Muscle of back (tissue), 13 donors: Measurements from ENCODE around the gene MAP3K10. TPM values are rescaled to one million over a fixed set of nuclear protein-coding genes. Genes with fewer than 3 reads are reported as not detected.
"Not testable (repeated sequence)": the region's sequence is repeated elsewhere in the genome, so short reads cannot be mapped to it uniquely, and the experiment has no call there.

ENCODE experiments used
- DNase-seq, 3 donors: peaks; one replicate each; pipeline versions ENCODE4 v3.0.0 to v3.0.0-alpha.2; 2013
- long read RNA-seq, 9 donors: transcript quantifications; one replicate each; lab custom pipeline, GENCODE V29; 2026
- polyA plus RNA-seq, 10 donors: library from polyadenylated mRNA; unstranded; fragments of 120-200 nt; gene quantifications; one replicate each; pipeline ENCODE4 v1.2.1, GENCODE V29; 2013; ENCODE audit not compliant: insufficient read length in 10 of 10

MAP3K10 gene
- 10 to 100 TPM in 3 of 10 donors, 1 to 10 TPM in 7; 6.0 to 12.5 (median 9.3) TPM for polyA plus RNA-seq
- long read RNA-seq, donor 1: 0 reads
- long read RNA-seq, donor 2, partial matches to known transcripts: 17 of 23 reads
- long read RNA-seq, donor 2, other reads (novel, unspliced or antisense): 6 of 23 reads
- long read RNA-seq, donor 3: 0 reads
- long read RNA-seq, donor 4, partial matches to known transcripts: 0 of 1 reads
- long read RNA-seq, donor 4, other reads (novel, unspliced or antisense): 0 of 1 reads
- long read RNA-seq, donor 5: 0 reads
- long read RNA-seq, donor 6: 0 reads
- long read RNA-seq, donor 7: 0 reads
- long read RNA-seq, donor 8: 0 reads
- long read RNA-seq, donor 9: 0 reads

DNA sequence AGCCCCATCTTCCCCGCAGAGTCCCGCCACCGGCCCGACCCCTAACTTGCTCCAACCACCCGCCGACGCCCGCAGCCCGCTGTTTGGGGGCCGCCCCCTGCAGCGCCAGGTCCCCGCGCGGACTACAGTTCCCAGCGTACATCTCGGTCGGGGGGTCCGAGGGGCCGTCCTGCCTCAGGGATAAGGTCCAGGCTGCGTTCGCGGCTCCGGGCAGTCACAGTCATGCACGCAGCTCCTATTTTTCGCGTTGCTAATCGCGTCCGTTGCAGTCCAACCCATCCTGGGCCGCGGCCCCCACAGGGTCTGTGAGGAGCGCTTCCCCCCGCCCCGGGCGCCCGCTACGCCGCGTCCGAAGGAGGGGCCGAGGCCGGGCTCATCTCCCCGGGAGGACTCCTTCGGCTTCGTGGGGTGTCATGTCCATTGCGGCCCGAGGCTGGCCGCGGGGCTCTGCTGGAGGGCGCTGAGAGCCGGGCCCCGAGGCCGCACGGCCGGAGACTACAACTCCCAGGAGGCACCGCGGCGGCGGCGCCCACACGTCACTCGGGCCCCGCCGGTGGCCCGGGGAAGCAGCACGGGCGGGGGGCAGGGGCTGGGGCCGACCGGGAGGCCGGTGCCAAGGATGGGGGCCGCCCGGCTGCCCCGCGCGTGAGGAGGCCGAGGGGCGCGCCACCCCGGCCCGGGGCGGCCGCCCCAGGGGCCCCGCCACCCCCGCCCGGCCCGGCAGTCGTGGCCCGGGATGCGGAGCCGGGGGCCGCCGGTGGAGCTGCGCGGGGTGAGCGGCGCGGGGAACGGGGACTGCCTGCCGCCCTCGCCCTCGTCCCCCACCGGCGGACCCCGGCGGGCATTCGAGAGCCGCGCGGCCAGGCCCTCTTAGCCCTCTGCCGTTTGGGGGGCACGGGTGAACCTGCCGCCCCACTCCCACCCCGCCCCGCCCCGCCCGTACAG, at the start of gene MAP3K10:
Gene MAP3K10, plus strand, starts transcription at position 536 of the 945 bp plus-strand sequence. CDS start 606 bp downstream, outside the sequence.
- DNase-seq: peak; percentile 63 to 90 (median 83)

DNA sequence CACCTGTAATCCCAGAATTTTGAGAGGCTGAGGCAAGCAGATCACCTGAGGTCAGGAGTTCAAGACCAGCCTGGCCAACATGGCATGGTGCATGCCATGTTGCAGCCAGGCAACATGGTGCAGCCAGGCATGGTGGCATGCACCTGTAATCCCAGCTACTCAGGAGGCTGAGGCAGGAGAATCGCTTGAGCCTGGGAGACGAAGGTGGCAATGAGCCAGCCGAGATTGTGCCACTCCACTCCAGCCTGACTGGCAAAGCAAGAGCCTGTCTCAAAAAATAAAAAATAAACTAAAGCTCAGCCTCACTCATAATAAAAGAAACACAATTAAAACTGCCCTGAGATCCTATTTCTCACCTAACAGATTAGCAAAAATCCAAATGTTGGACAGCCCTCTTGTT, 49.7 kb upstream of the MAP3K10 start:
- DNase-seq: no peak

DNA sequence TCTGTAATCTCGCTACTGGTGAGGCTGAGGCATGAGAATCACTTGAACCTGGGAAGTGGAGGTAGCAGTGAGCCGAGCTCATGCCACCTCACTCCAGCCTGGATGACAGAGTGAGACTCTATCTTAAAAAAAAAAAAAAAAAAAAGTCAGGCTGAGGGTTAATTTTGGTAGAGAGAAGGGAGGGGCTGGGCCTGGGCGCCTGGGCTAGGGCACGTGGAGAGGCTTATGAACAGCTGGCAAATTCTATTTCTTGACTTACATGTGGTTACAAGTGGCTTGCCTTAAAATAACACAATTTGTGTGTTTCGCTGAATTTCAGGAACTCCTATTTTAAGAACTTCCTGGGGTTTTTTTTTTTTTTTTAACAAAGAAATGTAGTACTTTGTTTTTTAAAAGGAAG, 47.6 kb upstream of the MAP3K10 start:
- peak; percentile 16 to 37 (median 30) for DNase-seq

DNA sequence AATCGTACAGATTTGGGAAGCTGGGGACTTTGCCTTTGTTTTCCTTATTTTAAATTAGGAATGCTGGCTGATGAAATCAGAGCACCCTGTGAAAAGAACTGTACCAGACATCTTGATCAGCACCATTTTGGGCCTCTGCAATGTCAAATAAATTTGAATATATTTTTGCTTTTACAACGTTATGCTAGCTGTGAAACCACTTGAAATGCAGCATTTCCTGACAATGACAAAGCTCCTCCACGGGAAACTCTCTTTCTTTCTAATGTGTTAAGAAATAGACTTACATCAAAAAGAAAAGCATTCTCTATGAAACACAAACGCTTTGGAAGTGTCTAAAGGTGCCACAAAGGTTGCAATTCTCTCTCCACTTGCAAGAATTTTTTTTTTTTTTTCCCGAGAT, 47.1 kb upstream of the MAP3K10 start:
- DNase-seq: no peak

DNA sequence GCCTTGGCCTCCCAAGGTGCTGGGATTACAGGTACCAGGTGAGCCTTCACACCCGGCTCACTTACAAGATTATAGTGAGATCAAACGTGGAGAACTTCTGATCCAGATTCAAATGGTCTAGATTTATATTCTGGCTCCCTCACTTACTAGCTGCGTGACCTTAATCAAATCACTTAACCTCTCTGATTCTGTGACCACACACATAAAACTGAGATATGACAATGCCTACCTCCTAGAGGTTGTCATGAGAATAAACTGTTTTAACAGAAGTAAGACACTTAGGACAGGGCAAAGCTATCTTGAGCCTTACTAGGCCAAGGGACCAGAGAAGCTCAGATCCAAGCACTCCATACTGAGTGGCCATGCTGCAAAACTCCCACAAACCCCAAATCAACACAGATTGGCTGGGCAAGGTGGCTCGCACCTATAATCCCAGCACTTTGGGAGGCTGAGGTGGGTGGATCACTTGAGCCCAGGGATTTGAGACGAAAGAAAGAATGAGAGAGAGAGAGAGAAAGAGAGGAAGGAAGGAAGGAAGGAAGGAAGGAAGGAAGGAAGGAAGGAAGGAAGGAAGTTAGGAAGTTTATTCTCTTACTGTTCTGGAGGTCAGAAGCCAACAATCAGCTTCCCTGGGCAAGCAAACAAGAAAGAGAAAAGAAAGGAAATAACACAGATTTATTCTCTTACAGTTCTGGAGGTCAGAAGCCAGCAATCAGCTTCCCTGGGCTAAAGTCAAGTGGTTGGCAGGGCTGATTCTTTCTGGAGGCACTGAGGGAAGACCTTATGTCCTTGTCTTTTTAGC, 46.1 kb upstream of the MAP3K10 start:
- no peak for DNase-seq

DNA sequence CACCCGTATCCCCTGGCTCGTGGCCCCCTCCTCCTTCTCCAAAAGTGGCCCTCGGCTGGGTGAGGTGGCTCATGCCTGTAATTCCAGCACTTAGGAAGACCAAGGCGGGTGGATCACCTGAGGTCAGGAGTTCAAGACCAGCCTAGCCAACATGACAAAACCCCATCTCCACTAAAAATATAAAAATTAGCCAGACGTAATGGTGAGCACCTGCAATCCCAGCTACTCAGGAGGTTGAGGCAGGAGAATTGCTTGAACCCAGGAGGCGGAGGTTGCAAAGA, 45.5 kb upstream of the MAP3K10 start:
- DNase-seq: not testable (repeated sequence)

DNA sequence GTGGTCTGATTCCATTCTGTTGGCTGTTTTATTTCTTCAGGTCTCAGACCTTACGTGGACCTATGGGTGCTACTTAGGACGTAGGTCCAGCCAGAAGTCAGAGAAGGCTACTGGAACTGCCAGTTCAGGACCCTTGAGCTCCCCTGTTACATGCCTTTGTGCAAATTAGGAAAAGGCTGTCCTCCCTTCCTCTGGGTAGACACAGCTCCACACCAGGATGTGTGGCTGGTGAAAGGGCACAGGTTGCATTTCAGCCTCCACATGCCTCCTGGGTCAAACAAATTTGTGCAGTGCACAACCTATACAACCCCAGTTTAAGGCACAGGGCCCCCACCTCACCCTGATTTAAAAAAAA, 43.9 kb upstream of the MAP3K10 start:
- DNase-seq: peak in 1 of 3 donors; percentile 11

DNA sequence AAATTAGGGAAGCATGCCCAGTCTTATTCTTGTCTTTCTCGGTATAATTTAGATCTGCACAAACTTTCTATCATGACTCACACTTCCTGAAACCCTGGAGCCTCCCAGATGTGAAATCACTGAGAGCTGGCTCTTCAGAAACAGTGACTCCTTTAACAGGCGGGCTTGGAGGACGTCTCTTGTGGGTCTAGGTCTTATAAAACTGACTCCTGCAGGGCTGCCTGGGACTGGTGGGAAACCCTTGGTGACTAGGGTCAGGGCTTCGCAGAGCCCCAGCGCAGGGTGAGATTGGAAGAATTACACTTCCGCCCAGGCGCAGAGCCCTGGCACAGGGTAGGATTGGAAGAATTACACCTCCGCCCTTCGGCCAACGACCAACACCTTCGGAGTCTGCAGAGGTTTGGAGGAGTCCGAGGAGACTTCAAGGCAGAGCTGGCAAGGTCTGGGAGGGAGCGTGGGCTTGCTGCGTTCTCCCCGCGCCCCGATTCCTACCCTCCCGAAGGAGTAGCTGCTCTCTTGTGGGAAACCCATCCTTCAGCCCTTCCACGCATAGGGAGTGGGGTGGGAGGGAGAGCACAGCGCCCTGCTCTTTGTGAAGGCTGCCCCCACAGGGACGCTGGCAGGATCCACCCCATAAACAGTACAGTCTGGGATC, 43.4 kb upstream of the MAP3K10 start:
- DNase-seq: peak in 2 of 3 donors; percentile 30 to 38

DNA sequence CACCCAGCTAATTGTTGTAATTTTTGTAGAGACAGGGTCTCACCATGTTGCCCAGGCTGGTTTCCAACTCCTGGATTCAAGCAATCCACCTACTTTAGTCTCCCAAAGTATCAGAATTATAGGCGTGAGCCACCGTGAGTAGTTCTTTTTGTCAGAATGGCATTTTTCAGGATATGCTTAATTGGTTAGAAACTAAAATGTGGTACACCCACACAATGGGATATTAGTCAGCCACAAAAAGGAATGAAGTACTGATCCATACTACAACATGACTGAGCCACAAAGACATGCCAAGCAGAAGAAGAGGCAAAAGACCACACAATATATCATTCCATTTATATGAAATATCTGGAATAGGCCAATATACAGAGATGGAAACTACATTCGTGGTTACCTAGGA, 41.7 kb upstream of the MAP3K10 start:
- DNase-seq: no peak

DNA sequence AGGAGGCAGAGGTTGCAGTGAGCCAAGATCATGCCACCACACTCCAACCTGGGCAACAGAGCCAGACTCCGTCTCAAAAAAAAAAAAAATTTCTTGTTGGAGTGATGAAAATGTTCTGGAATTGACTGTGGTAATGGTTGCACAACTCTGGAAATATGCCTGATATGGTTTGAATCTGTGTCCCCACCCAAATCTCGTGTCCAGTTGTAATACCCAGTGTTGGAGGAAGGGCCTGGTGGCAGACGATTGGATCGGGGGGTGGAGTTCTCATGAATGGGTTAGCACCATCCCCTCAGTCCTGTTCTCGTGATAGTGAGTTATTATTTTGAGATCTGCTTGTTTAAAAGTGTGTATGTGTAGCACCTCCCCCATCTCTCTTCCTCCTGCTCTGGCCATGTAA, 41.1 kb upstream of the MAP3K10 start:
- no peak for DNase-seq

DNA sequence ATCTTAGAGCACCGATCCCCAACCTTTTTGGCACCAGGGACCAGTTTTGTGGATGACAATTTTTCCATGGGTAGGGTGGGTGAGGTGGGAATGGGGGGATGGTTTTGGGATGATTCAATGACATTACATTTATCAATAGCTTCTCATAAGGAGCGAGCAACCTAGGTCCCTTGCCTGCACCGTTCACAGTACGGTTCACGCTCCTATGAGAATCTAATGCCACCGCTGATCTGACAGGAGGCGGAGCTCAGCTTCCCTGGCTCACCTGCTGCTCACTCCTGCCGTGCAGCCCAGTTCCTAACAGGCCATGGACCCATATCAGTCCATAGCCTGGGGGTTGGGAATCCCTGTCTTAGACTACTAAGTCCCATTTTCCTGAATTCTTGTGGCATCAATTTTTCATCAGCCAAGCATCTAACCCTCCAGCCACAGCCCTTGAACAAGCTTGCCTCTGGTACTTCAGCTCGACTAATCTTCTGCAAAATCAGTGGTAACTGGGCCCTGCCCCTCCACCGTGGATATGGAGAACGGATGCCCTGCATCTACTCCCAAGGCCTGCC, 37.0 kb upstream of the MAP3K10 start:
- DNase-seq: no peak

DNA sequence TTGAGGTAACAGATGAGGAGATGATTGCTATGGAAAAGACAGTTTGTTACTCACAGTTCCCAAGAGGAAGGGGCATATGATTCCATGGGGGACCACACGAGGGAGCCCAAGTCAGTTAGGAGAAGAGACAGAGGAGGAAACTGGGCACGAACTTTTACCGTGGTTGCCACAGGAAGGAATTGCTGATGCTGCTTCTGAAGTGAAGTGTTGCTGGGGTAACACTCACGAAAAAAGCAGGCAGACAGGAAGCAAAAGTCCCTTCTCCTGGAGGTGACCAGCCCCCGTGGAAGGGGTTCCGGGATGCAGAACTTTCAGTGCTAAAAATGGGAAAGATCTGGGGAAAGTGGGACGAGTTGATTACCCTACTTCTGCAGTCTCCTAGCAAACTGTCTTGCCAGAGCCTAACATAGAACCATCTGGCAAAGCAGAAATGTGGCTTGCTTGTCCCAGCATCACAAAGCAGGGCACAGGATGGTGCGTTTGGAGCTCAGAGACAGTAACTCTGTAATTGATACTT, 35.4 kb upstream of the MAP3K10 start:
- DNase-seq: peak in 1 of 3 donors; percentile 8

DNA sequence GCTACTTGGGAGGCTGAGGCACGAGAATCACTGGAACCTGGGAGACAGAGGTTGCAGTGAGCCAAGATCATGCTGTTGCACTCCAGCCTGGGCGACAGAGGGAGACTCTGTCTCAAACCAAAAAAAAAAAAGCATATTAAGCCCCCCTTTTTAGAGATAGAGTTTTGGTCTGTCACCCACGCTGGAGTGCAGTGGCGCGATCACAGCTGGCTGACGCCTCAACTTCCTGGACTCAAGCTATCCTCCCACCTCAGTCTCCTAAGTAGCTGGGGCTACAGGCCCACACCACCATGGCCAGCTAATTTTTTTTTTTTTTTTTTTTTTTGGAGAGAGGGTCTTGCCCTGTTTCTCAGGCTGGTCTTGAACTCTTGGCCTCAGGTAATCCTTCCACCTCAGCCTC, 34.2 kb upstream of the MAP3K10 start:
- DNase-seq: no peak

DNA sequence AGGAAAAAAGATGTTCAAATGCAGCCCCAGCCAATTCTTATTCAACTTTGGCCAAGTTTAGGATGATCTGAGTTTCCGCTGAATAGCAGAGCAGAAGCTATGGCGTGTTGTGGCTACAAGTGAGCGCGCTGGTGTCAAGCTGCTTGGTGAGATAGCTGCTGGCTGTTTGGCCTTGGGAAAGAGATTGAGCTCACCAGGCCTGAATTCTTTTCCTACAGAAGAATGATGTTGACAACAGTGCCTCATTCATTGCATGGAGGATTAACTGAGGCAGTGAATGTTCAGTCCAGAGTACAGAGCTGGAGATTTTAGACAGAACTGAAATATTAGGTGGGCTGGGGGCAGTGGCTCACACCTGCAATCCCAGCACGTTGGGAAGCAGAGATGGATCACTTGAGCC, 31.5 kb upstream of the MAP3K10 start:
- DNase-seq: no peak

DNA sequence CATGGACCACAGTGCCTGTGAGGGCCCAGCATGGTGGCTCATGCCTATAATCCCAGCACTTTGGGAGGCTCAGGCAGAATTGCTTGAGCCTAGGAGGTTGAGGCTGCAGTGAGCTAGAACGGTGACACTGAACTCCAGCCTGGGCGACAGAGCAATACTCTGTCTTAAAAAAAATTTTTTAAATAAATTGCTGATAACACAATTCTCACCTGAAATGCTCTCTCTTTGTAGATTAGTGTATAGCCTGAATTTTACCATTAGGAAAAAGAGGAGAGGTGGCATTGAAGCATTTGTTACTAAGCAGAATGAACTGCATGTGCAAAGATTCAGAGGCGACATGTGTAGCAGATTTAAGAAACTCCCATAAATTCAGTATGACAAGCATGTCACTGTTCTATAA, 29.1 kb upstream of the MAP3K10 start:
- DNase-seq: no peak

DNA sequence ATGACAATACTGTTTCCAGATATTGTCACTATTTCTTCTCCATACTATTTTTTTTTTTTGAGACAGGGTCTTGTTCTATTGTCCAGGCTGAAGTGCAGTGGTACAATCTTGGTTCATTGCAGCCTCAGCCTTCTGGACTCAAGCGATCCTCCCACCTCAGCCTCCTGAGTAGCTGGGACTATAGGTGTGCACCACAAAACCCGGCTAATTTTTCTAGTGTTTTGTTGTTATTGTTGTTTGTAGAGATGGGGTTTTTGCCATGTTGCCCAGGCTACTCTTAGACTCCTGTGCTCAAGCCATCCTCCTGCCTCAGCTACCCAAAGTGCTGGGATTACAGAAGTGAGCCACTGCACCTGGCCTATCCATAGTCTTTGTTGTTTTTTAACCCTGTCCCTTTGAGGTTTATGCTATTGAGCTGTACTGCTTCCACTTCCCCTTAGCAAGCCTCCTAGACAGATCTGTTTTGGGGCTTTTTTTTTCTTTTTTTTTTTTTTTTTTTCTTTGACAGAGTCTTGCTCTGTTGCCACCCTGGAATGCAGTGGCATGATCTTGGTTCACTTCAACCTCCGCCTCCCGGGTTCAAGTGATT, 27.6 kb upstream of the MAP3K10 start:
- peak in 1 of 3 donors; percentile 11 for DNase-seq

DNA sequence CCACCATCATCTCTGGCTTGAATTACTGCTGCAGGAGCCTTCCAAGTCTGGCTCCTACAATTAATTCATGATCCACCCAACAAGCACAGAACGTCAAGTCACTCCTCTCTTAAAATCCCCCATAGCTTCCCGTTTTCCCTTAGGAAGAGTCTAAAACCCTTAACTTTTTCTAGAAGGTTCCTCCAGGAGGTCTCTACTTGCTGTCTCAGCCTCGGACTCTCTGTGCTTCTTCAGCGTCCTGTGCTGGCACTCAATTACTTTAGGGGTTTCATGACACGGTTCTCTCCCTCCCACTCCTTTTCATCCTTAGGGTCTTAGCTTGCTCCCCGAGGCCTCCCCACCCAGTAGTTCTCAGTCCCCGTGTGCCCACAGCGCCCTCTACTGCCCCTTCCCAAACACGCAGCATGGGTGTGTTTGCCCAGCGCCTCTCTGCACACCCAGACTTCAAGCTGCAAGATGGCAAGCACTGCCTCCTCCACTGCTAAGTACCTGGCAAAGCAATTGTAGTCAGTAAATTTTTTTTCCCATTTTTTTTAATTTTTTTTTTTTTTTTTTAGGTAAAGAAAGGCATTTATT, 25.8 kb upstream of the MAP3K10 start:
- peak in 1 of 3 donors; percentile 36 for DNase-seq

DNA sequence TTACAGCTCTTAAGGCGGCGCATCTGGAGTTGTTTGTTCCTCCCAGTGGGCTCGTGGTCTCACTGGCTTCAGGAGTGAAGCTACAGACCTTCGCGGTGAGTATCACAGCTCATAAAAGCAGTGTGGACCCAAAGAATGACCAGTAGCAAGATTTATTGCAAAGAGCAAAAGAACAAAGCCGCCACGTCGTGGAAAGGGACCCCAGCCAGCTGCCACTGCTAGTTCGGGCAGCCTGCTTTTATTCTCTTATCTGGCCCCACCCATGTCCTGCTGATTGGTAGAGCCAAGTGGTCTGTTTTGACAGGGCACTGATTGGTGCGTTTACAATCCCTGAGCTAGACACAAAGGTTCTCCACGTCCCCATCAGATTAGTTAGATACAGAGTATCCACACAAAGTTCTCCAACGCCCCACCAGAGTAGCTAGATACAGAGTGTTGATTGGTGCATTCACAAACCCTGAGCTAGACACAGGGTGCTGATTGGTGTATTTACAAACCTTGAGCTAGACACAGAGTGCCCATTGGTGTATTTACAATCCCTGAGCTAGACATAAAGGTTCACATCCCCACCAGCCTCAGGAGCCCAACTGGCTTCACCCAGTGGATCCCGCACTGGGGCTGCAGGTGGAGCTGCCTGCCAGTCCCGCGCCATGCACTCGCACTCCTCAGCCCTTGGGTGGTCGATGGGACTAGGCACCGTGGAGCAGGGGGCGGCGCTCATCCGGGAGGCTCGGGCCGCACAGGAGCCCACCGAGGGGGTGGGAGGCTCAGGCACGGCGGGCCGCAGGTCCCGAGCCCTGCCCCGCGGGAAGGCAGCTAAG, 21.5 kb upstream of the MAP3K10 start:
- not testable (repeated sequence) for DNase-seq

DNA sequence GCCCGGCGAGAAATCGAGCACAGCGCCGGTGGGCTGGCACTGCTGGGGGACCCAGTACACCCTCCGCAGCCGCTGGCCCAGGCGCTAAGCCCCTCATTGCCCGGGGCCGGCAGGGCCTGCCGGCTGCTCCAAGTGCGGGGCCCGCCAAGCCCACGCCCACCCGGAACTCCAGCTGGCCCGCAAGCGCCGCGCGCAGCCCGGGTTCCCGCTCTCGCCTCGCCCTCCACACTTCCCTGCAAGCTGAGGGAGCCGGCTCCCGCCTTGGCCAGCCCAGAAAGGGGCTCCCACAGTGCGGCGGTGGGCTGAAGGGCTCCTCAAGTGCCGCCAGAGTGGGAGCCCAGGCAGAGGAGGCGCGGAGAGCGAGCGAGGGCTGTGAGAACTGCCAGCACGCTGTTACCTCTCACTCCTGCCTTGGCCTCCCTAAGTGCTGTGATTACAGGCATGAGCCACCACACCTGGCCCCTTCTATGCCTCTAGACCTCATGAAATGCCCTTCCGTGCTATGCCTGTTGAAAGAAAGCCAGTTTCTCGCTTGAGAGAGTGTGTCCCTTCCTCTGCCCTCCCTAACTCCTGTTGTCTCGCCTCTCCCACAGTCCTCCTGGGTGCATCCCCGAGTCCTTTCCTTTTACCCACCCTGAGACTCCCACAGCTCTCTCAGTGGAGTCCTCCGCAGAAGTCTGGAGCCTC, 20.8 kb upstream of the MAP3K10 start:
- not testable (repeated sequence) for DNase-seq
